ACC112 (cell line): Measurements from ENCODE around the gene ANAPC4.
"Not testable (repeated sequence)": the region's sequence is repeated elsewhere in the genome, so short reads cannot be mapped to it uniquely, and the experiment has no call there.

Experiments used
- H2AFZ ChIP-seq: fragments of 200-600 bp; sonication (generic); one replicate; pipeline ENCODE4 v1.6.0; 2017; ENCODE audit warnings: antibody characterized with exemption, low read length; ENCODE audit not compliant: unreplicated experiment
- H3K27ac ChIP-seq: fragments of 200-600 bp; sonication (generic); 2 replicates; pipeline ENCODE4 v1.5.1; 2014; ENCODE audit warnings: low read depth, mild to moderate bottlenecking, antibody characterized with exemption, low read length, moderate library complexity
- H3K27me3 ChIP-seq: fragments of 200-600 bp; sonication (generic); 2 replicates; pipeline ENCODE4 v1.6.1; 2014; ENCODE audit warnings: mild to moderate bottlenecking, antibody characterized with exemption, low read length, moderate library complexity, mixed read lengths; ENCODE audit not compliant: insufficient read depth
- H3K36me3 ChIP-seq: fragments of 200-600 bp; sonication (generic); 2 replicates; pipeline ENCODE4 v1.6.1; 2016; ENCODE audit warnings: mild to moderate bottlenecking, antibody characterized with exemption, low read length, moderate library complexity, mixed read lengths; ENCODE audit not compliant: insufficient read depth
- H3K4me1 ChIP-seq: fragments of 200-600 bp; sonication (generic); one replicate; pipeline ENCODE4 v1.6.1; 2016; ENCODE audit warnings: low read length, mixed read lengths; ENCODE audit not compliant: insufficient read depth, unreplicated experiment, control insufficient read depth
- H3K4me3 ChIP-seq: fragments of 200-600 bp; sonication (generic); 2 replicates; pipeline ENCODE4 v1.5.1; 2014; ENCODE audit warnings: mild to moderate bottlenecking, low read depth, low read length
- H3K79me2 ChIP-seq: fragments of 200-600 bp; sonication (generic); one replicate; pipeline ENCODE4 v1.6.0; 2016; ENCODE audit warnings: low read length; ENCODE audit not compliant: control insufficient read depth, unreplicated experiment, insufficient read depth

Gene ANAPC4, protein sequence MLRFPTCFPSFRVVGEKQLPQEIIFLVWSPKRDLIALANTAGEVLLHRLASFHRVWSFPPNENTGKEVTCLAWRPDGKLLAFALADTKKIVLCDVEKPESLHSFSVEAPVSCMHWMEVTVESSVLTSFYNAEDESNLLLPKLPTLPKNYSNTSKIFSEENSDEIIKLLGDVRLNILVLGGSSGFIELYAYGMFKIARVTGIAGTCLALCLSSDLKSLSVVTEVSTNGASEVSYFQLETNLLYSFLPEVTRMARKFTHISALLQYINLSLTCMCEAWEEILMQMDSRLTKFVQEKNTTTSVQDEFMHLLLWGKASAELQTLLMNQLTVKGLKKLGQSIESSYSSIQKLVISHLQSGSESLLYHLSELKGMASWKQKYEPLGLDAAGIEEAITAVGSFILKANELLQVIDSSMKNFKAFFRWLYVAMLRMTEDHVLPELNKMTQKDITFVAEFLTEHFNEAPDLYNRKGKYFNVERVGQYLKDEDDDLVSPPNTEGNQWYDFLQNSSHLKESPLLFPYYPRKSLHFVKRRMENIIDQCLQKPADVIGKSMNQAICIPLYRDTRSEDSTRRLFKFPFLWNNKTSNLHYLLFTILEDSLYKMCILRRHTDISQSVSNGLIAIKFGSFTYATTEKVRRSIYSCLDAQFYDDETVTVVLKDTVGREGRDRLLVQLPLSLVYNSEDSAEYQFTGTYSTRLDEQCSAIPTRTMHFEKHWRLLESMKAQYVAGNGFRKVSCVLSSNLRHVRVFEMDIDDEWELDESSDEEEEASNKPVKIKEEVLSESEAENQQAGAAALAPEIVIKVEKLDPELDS

DNA sequence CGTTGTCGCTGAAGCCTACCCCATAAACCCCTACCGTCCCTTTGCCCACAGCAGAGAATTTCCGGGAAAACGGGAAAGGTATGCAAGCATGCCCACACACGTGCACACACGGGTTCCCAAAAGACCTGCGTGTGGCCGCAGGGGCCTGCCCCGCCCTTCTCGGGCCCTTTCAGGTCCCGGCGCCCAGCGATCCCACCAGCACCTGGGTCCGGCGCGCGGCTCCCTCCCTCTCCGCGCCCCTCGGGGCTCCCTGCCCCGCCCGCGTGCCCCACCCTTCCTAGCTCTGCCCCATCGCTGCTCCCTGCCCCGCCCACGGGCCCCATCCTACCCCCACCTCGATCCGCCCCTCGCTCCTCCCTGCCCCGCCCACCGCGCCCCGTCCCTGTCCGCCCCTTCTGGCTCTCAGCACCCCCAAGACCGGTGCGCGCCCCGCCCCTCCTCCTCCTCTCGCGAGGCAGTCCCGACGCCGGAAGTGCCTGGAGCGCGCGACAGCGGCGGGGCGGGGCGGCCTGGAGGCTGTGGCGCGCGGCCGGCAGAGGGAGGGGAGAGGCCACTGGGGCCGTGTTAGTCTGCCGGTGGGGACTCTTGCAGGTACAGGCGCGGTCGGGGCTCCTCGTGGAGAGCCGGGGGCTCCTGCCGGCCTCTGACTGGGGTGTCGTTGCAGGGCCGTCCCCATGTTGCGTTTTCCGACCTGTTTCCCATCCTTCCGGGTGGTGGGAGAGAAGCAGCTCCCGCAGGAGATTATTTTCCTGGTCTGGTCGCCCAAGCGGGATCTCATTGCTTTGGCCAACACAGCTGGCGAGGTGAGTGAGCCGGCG lies at the start of gene ANAPC4:
TSS of gene ANAPC4 (plus strand) at position 510 of the 818 bp plus-strand sequence. CDS start at position 675, 165 bp downstream.
- H3K4me3 ChIP-seq: peak within 1 kb of the TSS; percentile 96
- peaks cover 14% of the 10 kb centered on the region for H3K4me1 ChIP-seq
- peaks cover 30% of the 10 kb centered on the region for H3K79me2 ChIP-seq
- peak within 1 kb of the TSS; percentile 80 for H2AFZ ChIP-seq
- H3K27ac ChIP-seq: no peak within 1 kb of the TSS
- peaks cover 11% of the 10 kb centered on the region for H3K36me3 ChIP-seq
- no peaks in the 10 kb centered on the region for H3K27me3 ChIP-seq

DNA sequence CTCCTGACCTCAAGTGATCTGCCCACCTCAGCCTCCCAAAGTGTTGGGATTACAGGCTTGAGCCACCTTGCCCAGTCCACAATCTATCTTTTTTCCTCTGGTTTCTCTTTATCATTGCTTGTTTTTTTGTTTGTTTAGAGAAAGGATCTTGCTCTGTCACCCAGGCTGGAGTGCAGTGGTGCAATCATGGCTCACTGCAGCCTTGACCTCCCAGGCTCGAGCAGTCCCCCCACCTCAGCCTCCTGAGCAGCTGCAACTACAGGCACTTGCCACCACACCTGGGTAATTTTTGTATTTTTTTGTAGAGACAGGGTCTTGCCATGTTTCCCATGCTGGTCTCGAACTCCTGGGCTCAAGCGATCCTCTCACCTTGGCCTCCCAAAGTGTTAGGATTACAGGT lies 48.6 kb upstream of the ANAPC4 start:
- H3K4me3 ChIP-seq, H2AFZ ChIP-seq, H3K27ac ChIP-seq, H3K79me2 ChIP-seq, H3K27me3 ChIP-seq, H3K36me3 ChIP-seq: not testable (repeated sequence)
- H3K4me1 ChIP-seq: peaks cover 14% of the 10 kb centered on the region

GRCh38 chr4:25330335-25330734 lies 46.7 kb upstream of the ANAPC4 start:
- peaks cover 14% of the 10 kb centered on the region for H3K4me1 ChIP-seq
- H3K27me3 ChIP-seq: no peaks in the 10 kb centered on the region
- H3K36me3 ChIP-seq: no peaks in the 10 kb centered on the region; the same call in 1 of the 2 replicates
- no peak overlapping the region for H3K27ac ChIP-seq
- H2AFZ ChIP-seq: no peak overlapping the region
- no peak overlapping the region for H3K4me3 ChIP-seq
- H3K79me2 ChIP-seq: no peaks in the 10 kb centered on the region

GRCh38 chr4:25330905-25331808 lies 45.9 kb upstream of the ANAPC4 start:
- peaks cover 14% of the 10 kb centered on the region for H3K4me1 ChIP-seq
- no peaks in the 10 kb centered on the region for H3K27me3 ChIP-seq
- H2AFZ ChIP-seq: peak overlapping the region; percentile 14
- no peaks in the 10 kb centered on the region for H3K79me2 ChIP-seq
- no peaks in the 10 kb centered on the region; the same call in 1 of the 2 replicates for H3K36me3 ChIP-seq
- peak overlapping the region; percentile 62 for H3K4me3 ChIP-seq
- H3K27ac ChIP-seq: 0 out of 2 replicates have a peak overlapping the region, but pooled peaks have one; percentile 6

DNA sequence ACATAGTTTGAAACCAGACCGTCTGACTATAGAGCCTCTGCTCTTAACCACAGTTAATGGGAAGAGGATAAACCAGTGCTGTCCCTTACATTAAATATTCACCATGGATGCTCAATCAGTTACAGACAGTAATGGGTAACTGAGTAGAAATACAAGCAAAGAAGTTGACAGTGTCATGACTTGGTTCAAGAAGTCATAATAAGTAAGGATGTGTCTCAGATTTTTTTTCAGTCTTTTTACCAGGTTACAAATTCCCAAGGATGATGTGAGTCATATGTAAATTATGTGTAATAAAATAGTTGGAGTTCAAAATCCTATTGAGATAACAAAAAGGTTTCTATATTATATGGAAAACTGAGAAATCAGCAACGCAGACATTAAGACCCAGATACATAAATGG lies 33.4 kb upstream of the ANAPC4 start:
- peaks cover 6% of the 10 kb centered on the region for H3K4me1 ChIP-seq
- no peaks in the 10 kb centered on the region for H3K79me2 ChIP-seq
- H3K36me3 ChIP-seq: peaks cover 4% of the 10 kb centered on the region; the same call in 1 of the 2 replicates
- H3K27ac ChIP-seq: no peak overlapping the region
- no peaks in the 10 kb centered on the region for H3K27me3 ChIP-seq
- no peak overlapping the region for H2AFZ ChIP-seq
- H3K4me3 ChIP-seq: no peak overlapping the region

- H3K4me1 ChIP-seq: peaks cover 6% of the 10 kb centered on the region
These were observed 31.3 kb upstream of the ANAPC4 start for GRCh38 chr4:25345744-25346143.

DNA sequence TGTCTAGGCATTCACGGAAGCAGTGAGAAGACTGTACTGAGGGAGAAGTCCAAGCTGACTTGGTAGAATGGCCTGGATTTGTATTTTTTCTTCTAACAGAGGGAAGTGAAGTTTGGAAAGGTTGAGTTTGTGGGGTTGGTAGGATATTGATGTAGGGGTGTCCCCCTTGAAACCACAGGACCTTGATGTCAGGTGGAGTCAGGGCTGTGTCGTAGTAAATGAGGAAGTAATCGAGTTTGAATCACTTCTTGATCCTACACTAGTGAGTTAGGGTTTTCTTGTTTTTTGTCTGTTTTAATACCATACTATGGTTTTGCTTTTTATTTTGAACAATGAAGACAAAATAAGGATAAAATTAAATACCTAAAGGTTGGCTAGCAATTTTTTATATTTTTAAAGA lies 30.1 kb upstream of the ANAPC4 start:
- no peaks in the 10 kb centered on the region for H3K36me3 ChIP-seq
- no peak overlapping the region for H2AFZ ChIP-seq
- no peaks in the 10 kb centered on the region for H3K27me3 ChIP-seq
- H3K27ac ChIP-seq: no peak overlapping the region
- H3K4me3 ChIP-seq: no peak overlapping the region
- H3K4me1 ChIP-seq: peaks cover 11% of the 10 kb centered on the region
- H3K79me2 ChIP-seq: no peaks in the 10 kb centered on the region

More at GRCh38 chr4:25345744-25346143, 31.3 kb upstream of the ANAPC4 start:
- H2AFZ ChIP-seq: no peak overlapping the region
- H3K27me3 ChIP-seq: no peaks in the 10 kb centered on the region
- H3K4me3 ChIP-seq: no peak overlapping the region
- H3K27ac ChIP-seq: no peak overlapping the region
- H3K79me2 ChIP-seq: no peaks in the 10 kb centered on the region
- no peaks in the 10 kb centered on the region for H3K36me3 ChIP-seq

DNA sequence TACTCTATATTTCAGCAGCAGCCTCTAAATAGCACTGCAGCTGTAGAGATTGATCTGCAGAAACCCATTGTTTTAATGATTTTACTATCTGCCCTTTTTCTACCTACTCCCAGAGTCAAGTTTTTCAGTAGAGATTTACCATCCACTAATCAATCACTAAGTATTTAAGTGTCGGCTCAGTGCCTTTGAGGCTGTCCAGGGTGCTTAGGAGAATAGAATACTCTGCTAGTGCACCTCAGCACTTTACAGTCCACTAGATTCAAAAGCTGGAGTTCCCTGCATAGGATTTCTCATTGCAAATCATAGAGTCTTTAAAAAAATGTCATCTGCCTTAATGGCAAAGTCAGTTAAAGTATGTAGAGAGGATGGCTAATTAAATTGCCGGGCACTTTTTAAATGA lies 29.6 kb upstream of the ANAPC4 start:
- H3K79me2 ChIP-seq: no peaks in the 10 kb centered on the region
- no peak overlapping the region for H3K4me3 ChIP-seq
- no peaks in the 10 kb centered on the region for H3K36me3 ChIP-seq
- no peaks in the 10 kb centered on the region for H3K27me3 ChIP-seq
- peaks cover 16% of the 10 kb centered on the region for H3K4me1 ChIP-seq
- H2AFZ ChIP-seq: no peak overlapping the region
- no peak overlapping the region for H3K27ac ChIP-seq

DNA sequence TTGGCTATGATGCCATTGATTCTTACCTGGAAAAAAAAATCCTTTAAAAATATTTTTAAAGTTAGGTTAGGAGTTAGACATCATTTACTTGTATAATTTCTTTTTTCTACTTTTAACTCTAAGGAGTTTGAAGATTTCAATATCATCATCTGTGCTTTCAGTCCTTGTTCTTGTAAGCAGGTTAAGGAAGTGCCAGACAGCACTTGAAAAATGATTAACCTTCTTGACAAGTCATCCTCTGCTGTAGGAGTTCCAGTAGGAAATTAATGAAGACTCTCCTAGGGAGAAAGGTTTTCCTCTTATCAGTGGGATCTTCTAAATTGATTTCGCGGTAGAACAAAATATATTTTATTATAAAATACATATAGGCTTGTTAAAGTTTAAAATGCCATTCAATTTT lies 29.1 kb upstream of the ANAPC4 start:
- Histone ChIP-seq H2AFZ (no peak overlapping the region), H3K27me3 (no peaks in the 10 kb centered on the region), H3K4me1 (peaks cover 16% of the 10 kb centered on the region), H3K27ac (no peak overlapping the region), H3K4me3 (no peak overlapping the region), H3K79me2 (no peaks in the 10 kb centered on the region), H3K36me3 (no peaks in the 10 kb centered on the region)
